NCI-H1436 treated with DMSO at 0.1 percent for 48 hours (cell line): Measurements from ENCODE around the gene MX2.
"Not testable (repeated sequence)": the region's sequence is repeated elsewhere in the genome, so short reads cannot be mapped to it uniquely, and the experiment has no call there.

ENCODE experiments used
- DNase-seq: peaks from one replicate; lab custom pipeline; 2025; lab: John Stamatoyannopoulos, UW

The MX2 gene

DNA sequence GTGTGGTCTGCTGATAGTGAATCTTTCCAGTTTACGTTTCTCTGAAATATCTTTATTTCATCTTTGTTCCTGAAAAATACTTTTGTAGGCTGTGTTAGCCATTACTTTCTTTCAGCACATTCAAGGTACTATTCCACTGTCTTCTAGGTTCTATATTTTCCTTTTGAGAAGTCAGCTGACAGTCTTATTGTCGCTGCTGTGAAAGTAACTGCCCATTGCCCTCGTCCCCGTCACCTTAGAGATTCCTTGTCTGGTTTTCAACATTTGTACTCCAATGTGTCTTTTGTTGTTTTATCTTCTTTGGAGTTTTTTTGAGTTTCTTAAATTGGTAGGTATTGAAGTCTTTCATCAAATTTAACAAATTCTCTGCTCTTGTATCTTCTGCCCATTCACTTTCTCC is 19.8 kb upstream of the MX2 start:
- DNase-seq, result no peak

DNA sequence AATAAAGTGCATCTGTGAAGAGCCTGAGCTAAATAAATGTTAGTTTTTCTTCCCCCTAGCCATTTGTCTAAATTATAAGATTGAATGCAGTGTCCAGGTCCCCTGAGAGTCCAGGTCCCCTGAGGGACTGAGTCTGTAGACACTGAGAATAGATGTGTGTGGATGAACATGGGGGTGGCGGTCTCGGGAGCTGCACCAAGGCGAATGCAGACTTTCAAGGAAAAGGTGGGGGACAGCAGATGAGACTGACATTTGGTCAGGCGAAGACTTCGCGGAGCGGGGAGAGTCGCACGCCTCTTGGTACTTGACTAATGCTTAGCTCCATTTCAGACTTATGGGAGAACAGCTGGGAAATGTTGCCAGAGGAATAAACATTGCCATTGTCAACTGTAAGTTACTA is 17.7 kb upstream of the MX2 start:
- DNase-seq, result no peak

GRCh38 chr21:41345356-41345755 is 16.5 kb upstream of the MX2 start:
- no peak for DNase-seq

DNA sequence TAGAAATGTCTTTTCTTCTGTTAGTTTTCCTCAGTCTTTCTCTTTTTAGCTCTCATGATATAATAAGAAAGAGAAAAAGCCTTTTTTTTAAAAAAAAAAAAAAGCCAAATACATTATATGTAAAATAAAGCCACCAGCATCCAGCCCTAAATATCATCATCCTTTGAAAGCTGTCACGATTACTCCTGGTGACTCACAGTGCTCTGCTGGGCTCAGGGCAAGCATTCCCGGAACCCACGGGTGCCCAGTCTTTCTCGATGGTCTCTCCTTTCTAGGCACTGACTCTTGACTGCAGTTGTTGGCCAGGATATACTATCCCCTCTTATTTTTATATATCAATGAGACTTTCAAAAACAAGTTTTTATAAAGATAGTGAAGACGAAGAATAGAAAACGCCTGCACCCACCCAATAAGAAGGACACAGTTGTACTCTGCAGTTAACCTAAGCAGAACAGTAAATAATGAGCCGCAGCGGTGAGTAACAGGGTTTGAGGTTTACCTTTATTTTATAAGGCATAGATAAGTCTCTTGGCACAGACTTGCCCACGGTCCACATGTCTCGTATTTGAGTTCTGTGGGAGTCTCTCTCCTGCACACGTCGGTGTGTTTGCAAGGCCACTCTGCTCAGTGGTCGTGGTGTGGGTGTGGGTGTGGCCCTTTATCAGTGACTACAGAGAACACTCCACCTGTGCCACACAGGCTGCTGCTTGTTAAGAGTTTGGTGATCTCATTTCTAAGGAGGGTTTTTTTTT is 15.7 kb upstream of the MX2 start:
- no peak for DNase-seq

DNA sequence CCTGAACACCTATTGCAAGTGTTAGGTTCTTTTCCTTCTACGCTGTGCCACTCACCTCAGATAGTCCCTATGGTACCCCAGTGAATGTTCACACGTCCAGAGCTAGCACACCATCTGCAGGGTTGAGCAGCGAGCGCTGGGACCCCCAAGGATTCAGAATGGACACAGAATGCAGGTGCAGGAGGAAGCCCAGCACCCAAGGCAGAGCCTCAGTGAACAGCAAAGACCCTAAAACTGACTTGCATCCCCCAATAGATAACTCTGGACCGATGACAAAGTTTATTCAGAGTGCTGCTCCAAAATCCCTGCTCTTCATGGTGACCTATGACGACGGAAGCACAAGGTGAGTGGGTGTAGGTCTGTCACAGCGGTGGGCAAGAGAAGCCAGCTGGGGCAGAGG is 15.1 kb upstream of the MX2 start:
- DNase-seq, result no peak

DNA sequence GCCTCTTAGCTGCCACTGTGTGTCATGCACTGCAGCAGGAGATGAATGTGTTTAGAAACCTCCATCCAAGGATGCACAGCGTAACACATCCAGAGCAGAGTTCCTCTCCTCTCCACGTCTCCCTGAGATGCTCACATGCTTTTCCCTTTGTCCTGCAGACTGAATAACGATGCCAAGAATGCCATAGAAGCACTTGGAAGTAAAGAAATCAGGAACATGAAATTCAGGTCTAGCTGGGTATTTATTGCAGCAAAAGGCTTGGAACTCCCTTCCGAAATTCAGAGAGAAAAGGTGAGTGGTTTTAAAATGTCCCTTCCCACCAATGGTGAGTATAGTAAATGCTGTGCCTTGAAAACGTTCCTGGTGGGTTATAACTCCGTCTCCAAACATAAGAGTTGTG is 13.4 kb upstream of the MX2 start:
- DNase-seq, result no peak

- no peak for DNase-seq
These were observed 12.7 kb upstream of the MX2 start for GRCh38 chr21:41349126-41349525.

GRCh38 chr21:41349619-41350390 is 12.0 kb upstream of the MX2 start:
- DNase-seq, result no peak

- no peak for DNase-seq
These were observed 11.2 kb upstream of the MX2 start for GRCh38 chr21:41350436-41351155.

GRCh38 chr21:41357546-41357945 is 4.3 kb upstream of the MX2 start:
- DNase-seq, result no peak

GRCh38 chr21:41358193-41359166 is 3.3 kb upstream of the MX2 start:
- no peak for DNase-seq

- no peak for DNase-seq
These were observed 2.5 kb upstream of the MX2 start for GRCh38 chr21:41359286-41359685.

- not testable (repeated sequence) for DNase-seq
These were observed 2.1 kb upstream of the MX2 start for GRCh38 chr21:41359754-41360071.

DNA sequence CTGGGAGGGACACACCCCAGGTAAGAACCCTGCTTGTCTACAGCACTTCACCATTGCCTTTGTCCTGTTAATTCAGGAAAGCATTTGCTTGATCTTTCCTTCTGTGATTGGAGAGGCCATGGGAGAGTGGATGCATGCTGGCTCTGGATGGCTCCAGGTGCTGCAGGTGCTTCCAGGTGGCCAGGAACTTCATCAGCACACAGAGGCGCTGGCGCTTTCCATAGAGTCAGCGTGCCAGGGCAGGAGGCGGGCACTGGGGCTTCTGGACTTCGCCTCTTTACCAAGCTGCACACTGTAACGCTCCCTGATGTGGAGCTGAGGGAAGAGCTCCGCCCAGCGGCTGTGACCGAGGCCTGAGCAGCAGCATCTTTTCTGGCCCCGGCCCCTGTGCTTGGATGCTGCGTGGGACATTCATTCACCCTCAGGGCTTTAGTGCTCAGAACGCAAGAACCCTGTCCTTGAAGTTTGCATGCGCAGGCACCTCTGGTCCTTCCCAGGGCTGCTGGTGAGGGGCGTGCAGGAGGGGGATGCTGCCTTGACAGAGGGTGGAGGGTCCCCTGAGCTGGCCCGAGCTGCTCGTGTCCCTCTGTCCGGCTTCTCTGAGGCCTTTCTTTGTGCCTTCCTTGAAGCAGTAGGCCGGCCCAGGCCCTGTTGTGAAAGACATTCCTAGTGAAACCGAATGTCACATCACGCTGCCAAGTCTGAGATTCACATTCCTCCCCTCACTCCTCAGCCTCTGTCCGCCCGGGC is 1.6 kb upstream of the MX2 start:
- no peak for DNase-seq

DNA sequence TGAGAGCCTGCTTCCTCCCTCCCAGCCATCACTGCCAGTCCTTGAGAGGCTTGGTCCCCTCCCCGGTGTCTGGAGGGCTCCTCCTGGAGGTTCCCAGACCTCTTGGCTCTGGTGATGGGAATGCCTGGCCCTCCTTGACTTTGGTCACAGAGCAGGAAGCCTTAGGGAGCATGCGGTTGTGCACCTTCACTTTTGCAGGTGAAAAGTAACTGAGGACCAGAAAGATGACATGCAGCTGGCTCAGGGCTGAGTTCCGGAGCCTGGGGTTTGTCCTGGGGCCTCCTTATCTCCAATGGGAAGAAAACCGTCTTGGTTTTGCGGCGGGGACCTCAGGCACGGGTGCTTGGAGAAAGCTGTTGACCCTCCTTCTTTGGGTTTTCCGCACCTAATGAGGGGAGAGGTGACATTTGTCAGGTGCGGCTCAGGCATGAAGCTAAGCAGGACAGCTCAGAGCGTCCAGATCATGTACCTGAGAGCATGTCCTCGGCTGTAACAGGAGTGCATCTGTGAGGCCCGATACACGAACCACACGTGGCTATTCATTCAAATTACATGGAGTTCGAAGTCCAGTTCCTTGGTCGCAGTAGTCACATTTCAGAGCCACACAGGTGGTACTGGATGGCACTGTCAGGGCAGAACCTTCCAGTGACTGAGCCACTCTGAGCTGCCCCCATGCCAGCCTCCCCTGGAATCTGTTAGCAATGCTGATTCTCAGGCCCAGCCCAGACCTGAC is 608 bp upstream of the MX2 start:
- no peak for DNase-seq

DNA sequence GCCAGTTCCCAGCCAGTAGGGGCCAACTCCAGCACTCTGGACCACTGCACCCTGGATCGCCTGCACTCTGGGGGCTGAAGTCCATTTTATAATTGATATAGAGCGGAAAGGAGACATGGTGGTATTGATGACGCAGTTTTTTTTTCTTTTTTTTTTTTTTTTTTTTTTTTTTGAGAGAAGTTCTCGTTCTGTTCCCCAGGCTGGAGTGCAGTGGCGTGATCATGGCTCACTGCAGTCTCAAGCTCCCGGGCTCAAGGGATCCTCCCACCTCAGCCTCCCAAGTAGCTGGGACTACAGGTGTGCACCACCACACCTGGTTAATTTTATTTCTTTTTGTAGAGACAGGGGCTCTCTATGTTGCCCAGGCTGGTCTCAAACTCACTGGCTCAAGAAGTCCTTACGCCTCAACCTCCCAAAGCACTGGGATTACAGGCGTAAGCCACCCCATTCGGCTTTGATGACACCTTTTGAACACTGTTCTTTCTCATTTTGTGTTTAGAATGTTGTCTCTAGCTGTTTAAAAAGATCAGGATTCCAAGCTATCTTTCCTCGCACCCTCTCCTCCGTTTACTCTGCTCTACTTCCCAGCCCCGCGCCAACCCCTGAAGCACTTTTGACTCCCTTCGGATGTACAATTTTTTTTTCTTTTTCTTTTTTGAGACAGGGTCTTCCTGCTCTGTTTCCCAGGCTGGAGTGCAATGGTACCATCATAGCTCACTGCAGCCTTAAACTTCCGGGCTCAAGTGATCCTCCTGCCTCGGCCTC is 960 bp downstream of the MX2 start:
- DNase-seq, result no peak

- no peak for DNase-seq
These were observed 1.8 kb downstream of the MX2 start for GRCh38 chr21:41363370-41364270.

DNA sequence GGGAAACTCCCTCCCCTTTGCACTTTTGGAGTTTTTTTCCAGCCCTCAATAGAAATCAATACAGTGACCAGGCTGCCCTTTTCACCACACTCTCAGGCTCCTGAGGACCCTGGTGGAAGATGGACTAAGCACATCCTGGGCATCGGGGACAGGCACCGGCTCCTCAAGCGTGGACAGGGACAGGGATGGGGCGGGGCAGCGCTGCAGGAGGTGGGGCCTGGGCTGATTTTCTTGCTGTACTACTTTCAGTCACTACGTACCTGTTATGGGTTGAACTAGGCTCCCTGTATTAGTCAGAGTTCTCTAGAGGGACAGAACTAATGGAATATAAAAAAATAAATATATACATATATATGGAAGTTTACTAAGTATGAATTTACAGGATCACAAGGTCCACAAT is 2.5 kb downstream of the MX2 start:
- DNase-seq, result no peak
